RWPE1 (cell line): ENCODE results near the gene CNPY2.
"Not testable (repeated sequence)": the region's sequence is repeated elsewhere in the genome, so short reads cannot be mapped to it uniquely, and the experiment has no call there.

Source experiments
- CTCF ChIA-PET: fragments of 350-600 bp; sonication (Branson Sonifier 250); formaldehyde crosslinking; extraction: SDS; loops from one replicate; lab custom pipeline; 2021; lab: Yijun Ruan, JAX
- POLR2A ChIA-PET: fragments of 400-600 bp; formaldehyde crosslinking; extraction: SDS; loops from one replicate; lab custom pipeline; 2020; ENCODE audit warnings: antibody characterized with exemption; ENCODE audit not compliant: low non-redundant PET; lab: Yijun Ruan, JAX
- DNase-seq: peaks from one replicate; pipeline ENCODE4 v3.0.0; 2012; ENCODE audit warnings: low spot score
- H3K27ac ChIP-seq: fragments of 450-650 bp; 2 replicates; pipeline ENCODE4 v1.5.1; 2017
- CTCF ChIP-seq: fragments of 450-650 bp; conservative IDR thresholded peaks from 2 replicates; pipeline ENCODE4 v1.5.1; 2017; ENCODE audit warnings: low read depth, mild to moderate bottlenecking

Gene CNPY2

DNA sequence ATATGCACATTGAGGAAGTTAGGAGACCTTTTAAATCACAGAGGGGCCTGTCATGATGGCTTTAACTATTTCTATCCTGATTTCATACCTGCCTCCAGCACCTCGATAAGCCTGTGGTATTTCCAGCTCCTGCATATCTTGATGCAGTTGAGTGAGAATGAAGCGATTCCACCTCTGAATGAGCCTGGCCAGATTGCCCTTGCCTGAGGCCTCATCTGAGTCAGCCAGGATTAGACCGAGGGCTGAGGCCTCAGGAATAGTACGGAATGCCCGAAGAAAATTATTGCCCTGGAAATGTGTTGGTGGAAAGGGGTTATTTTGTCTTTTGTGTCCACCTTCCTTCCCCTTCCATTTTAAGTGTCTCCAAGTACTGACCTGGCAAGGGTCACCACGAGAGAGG lies 8.4 kb upstream of the CNPY2 start:
- CTCF ChIA-PET, result interaction anchor here (0.7 kb wide), 1 partner anchor 64 kb away, joined by 3 read pairs; no protein-coding TSS in a partner anchor
- TF ChIP-seq CTCF, result no peak
- DNase-seq, result no peak
- POLR2A ChIA-PET, result no interaction called here
- H3K27ac ChIP-seq, result no peak overlapping the region

DNA sequence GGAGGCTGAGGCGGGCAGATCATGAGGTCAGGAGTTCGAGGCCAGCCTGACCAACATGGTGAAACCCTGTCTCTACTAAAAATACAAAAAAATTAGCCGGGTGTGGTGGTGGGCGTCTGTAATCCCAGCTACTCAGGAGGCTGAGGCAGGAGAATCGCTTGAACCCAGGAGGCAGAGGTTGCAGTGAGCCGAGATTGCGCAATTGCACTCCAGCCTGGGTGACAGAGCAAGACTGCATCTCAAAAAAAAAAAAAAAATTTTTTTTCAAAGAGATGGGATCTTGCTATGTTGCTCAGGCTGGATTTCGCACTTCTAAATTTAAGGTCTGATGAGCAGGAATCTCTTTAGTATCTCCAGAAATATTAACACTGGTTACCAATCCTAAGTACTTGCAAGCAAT lies 5.8 kb upstream of the CNPY2 start:
- DNase-seq, H3K27ac ChIP-seq, POLR2A ChIA-PET: not testable (repeated sequence)
- CTCF ChIA-PET, result interaction anchor here (0.7 kb wide), 1 partner anchor 51 kb away, joined by 3 read pairs; no protein-coding TSS in a partner anchor

GRCh38 chr12:56321027-56321426 lies 5.2 kb upstream of the CNPY2 start:
- ChIA-PET POLR2A (interaction anchor here (0.5 to 0.6 kb wide), 5 partner anchors 10 to 130 kb away, joined by 3 to 8 read pairs (median 4); no protein-coding TSS in a partner anchor), CTCF (no interaction called here)
- TF ChIP-seq CTCF, result no peak
- no peak overlapping the region for H3K27ac ChIP-seq
- DNase-seq, result no peak

DNA sequence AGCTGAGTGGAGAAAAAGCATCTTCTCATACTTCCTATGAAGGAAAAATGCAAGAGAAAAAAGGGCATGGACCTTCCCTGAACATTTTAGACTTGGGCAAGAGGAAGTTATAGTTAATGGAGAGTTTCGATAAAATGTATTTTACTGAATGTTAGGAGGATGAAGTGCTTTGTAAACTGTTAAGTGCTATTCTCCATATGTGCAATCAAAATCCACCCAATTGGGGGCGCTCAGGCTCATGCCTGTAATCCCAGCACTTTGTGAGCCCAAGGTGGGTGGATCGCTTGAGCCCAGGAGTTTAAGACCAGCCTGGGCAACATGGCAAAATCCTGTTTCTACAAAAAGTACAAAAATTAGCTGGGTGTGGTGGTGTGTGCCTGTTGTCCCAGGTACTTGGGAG lies 1.9 kb upstream of the CNPY2 start:
- no peak for TF ChIP-seq CTCF
- ChIA-PET CTCF (interaction anchor here (0.7 kb wide), 1 partner anchor 20 kb away, joined by 3 read pairs; no protein-coding TSS in a partner anchor), POLR2A (no interaction called here)
- peak overlapping the region; percentile 21; the same call in 1 of the 2 replicates for H3K27ac ChIP-seq
- no peak for DNase-seq

DNA sequence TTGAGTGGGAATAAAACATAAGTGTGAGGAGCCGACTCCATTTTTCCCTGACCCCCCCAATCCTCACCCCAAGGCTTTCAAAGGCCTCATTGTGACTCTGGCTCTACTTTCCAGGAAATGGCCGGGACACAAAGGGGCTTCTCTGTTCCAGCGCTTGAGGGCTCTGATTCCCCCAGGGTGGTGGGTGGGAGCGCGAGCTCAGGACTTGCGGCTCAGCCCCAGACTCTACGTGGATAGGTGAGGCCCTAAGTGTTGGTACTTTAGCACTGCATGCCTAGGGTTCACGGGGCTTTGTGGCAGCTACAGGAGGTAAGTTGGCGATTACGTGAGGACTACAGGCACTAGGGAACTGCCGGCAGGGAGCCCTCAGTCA lies 553 bp downstream of the CNPY2 start:
- no peak for TF ChIP-seq CTCF
- DNase-seq, result no peak
- POLR2A ChIA-PET, result interaction anchor here (0.5 kb wide), 1 partner anchor 54 kb away, joined by 3 read pairs; no protein-coding TSS in a partner anchor
- peak overlapping the region; percentile 91 for H3K27ac ChIP-seq
- CTCF ChIA-PET, result interaction anchor here (0.6 to 1.2 kb wide), 2 partner anchors 17 to 395 kb away, joined by 3 read pairs; no protein-coding TSS in a partner anchor

- 0 out of 2 replicates have a peak overlapping the region, but pooled peaks have one; percentile 1 for H3K27ac ChIP-seq
- POLR2A ChIA-PET, result interaction anchor here (0.5 kb wide), 1 partner anchor 10 kb away, joined by 4 read pairs; no protein-coding TSS in a partner anchor
- TF ChIP-seq CTCF, result no peak
- DNase-seq, result no peak
- CTCF ChIA-PET, result interaction anchor here (0.5 kb wide), 1 partner anchor 83 kb away, joined by 3 read pairs; no protein-coding TSS in a partner anchor
Measured at GRCh38 chr12:56311003-56311402, 4.8 kb downstream of the CNPY2 start.

DNA sequence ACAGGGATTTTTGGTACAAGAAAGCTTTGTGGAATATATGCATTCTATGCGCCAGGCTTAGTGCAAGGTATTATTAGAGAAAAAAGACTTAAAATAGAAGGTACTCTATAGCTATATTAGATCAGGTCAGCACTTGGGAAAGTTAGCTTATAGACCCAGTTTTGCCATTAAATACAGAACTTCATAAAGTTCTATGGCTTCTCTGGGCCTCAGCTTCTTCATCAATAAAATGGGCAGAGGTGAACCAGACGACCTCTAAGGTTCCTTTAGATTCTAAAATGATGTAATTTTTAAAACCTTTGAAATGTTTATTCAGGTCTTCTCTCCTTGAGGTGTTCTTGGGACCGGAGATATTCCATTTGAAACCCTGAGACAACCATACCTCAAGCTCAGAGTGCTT lies 7.1 kb downstream of the CNPY2 start:
- ChIA-PET CTCF (interaction anchor here (1.2 kb wide), 1 partner anchor 10 kb away, joined by 5 read pairs; no protein-coding TSS in a partner anchor), POLR2A (no interaction called here)

More for the DNA sequence above, 7.1 kb downstream of the CNPY2 start:
- TF ChIP-seq CTCF, result no peak
- no peak for DNase-seq
- H3K27ac ChIP-seq, result no peak overlapping the region
